Activated naive CD8-positive, alpha-beta T cell treated with anti-CD3 and anti-CD28 coated beads, Interleukin-2, amount 10 ng/mL, durations not matched to agents 7 days and 5 days (primary cell): Measurements from ENCODE around the gene ITPR2. TPM values are rescaled to one million over a fixed set of nuclear protein-coding genes. Genes with fewer than 3 reads are reported as not detected.

ENCODE experiments used
- ATAC-seq: fragments of 150-1000 bp; cut with Tn5 transposase; one replicate; pipeline ENCODE4 v1.10.0; 2021; ENCODE audit warnings: low read depth, moderate library complexity
- POLR2A ChIA-PET: fragments of 350-600 bp; sonication (Branson Sonifier 250); formaldehyde crosslinking; loops from one replicate; lab custom pipeline; 2021; ENCODE audit warnings: antibody characterized with exemption; lab: Charles Lee
- DNase-seq: peaks from one replicate; pipeline ENCODE4 v3.0.0; 2021
- H3K27ac Mint-ChIP-seq: one replicate; pipeline ENCODE4 v1.8.0; 2022; ENCODE audit warnings: mild to moderate bottlenecking, mixed read lengths
- H3K27me3 Mint-ChIP-seq: one replicate; pipeline ENCODE4 v1.8.0; 2022; ENCODE audit warnings: mild to moderate bottlenecking, moderate library complexity, mixed read lengths
- H3K36me3 Mint-ChIP-seq: one replicate; pipeline ENCODE4 v1.8.0; 2021; ENCODE audit warnings: mild to moderate bottlenecking, mixed read lengths
- H3K4me1 Mint-ChIP-seq: one replicate; pipeline ENCODE4 v1.8.0; 2021; ENCODE audit warnings: mixed read lengths
- H3K4me3 Mint-ChIP-seq: one replicate; pipeline ENCODE4 v1.8.0; 2022; ENCODE audit warnings: mild to moderate bottlenecking, moderate library complexity, mixed read lengths
- H3K9me3 Mint-ChIP-seq: one replicate; pipeline ENCODE4 v1.8.0; 2021; ENCODE audit warnings: mixed read lengths
- total RNA-seq, 2 experiments: library from RNA; stranded (reverse); gene quantifications; one replicate each; pipeline ENCODE4 v1.2.3, GENCODE V29; 2021

The ITPR2 gene
- 10 to 100 TPM; 43.3 to 43.5 TPM for total RNA-seq

- Mint-ChIP-seq H3K4me1 (peaks cover 30% of the 10 kb centered on the region), H3K27ac (peak within 1 kb of the TSS; percentile 98), H3K4me3 (peak within 1 kb of the TSS; percentile 99), H3K36me3 (peaks cover 9% of the 10 kb centered on the region), H3K9me3 (no peaks in the 10 kb centered on the region), H3K27me3 (no peaks in the 10 kb centered on the region)
- POLR2A ChIA-PET = interaction anchor here (0.5 to 2.6 kb wide), 20 partner anchors 9 to 711 kb away, joined by 3 to 10 read pairs (median 4); partner anchors contain the start of genes FGFR1OP2, MED21 and TM7SF3
- DNase-seq = peak; percentile 94
- ATAC-seq = peak; percentile 85
Measured at GRCh38 chr12:26832822-26833742, at the start of gene ITPR2. ITPR2 (minus strand) TSS chr12:26833194; CDS start chr12:26832781, 413 bp downstream.

- ATAC-seq (no peak), DNase-seq (no peak)
- Mint-ChIP-seq H3K27me3 (peaks cover 4% of the 10 kb centered on the region), H3K4me1 (peaks cover 11% of the 10 kb centered on the region), H3K36me3 (no peaks in the 10 kb centered on the region), H3K27ac (no peak overlapping the region), H3K9me3 (no peaks in the 10 kb centered on the region), H3K4me3 (no peak overlapping the region)
- POLR2A ChIA-PET = no interaction called here
Measured at GRCh38 chr12:26880625-26881024, 47.6 kb upstream of the ITPR2 start.

GRCh38 chr12:26878661-26879119, 45.7 kb upstream of the ITPR2 start:
- Mint-ChIP-seq H3K4me1 (peaks cover 2% of the 10 kb centered on the region), H3K27me3 (peaks cover 4% of the 10 kb centered on the region), H3K36me3 (no peaks in the 10 kb centered on the region), H3K9me3 (no peaks in the 10 kb centered on the region), H3K4me3 (no peak overlapping the region), H3K27ac (no peak overlapping the region)
- POLR2A ChIA-PET = no interaction called here
- ATAC-seq (no peak), DNase-seq (no peak)

DNA sequence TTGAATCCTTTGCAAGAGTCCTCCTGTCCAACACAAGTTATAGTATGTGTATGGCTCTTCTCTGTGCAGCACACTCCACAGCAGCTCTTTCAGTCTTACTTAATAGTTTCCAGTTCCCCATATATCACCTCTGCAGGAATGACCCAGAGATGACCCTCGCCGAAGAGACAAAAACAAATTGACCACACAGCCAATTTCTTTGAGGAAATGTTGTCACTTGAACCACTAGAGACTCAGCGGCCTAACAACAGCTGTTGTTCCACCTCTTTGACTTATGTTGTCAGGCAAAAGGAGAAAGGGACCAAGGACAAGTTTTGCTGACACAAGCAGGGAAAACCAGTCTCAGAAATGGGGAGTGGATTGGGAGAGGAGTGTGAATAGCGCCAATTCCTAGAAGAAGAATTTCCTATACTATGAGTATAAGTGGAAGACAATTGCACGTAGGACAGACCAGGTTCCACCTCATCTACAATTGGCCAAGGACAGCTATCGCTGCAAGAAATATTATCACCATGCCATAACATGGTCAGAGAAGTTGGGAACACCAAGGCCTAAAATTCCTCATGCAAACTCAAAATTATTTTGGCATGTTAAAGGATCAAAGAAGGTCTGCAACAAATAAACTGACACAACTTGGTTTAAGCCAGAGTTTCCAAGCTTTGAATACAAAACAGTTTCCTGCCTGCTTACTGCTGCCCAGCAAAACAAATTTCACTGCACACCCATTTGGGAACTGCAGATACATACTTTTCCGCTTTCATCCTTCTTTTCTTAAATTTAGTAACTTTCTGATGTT, 41.7 kb upstream of the ITPR2 start:
- DNase-seq = no peak
- H3K4me1 Mint-ChIP-seq = peaks cover 11% of the 10 kb centered on the region
- no peak for ATAC-seq
- H3K9me3 Mint-ChIP-seq = no peaks in the 10 kb centered on the region
- no peak overlapping the region for H3K27ac Mint-ChIP-seq
- no peaks in the 10 kb centered on the region for H3K36me3 Mint-ChIP-seq
- POLR2A ChIA-PET = no interaction called here
- H3K27me3 Mint-ChIP-seq = peaks cover 2% of the 10 kb centered on the region
- H3K4me3 Mint-ChIP-seq = no peak overlapping the region

GRCh38 chr12:26872625-26873024, 39.6 kb upstream of the ITPR2 start:
- H3K4me3 Mint-ChIP-seq = no peak overlapping the region
- ATAC-seq (no peak), DNase-seq (no peak)
- no peak overlapping the region for H3K27ac Mint-ChIP-seq
- no peaks in the 10 kb centered on the region for H3K9me3 Mint-ChIP-seq
- H3K36me3 Mint-ChIP-seq = peaks cover under 1% of the 10 kb centered on the region
- peaks cover 15% of the 10 kb centered on the region for H3K4me1 Mint-ChIP-seq
- POLR2A ChIA-PET = no interaction called here
- H3K27me3 Mint-ChIP-seq = peaks cover 2% of the 10 kb centered on the region

GRCh38 chr12:26871985-26872384, 39.0 kb upstream of the ITPR2 start:
- H3K36me3 Mint-ChIP-seq = peaks cover 2% of the 10 kb centered on the region
- peaks cover 21% of the 10 kb centered on the region for H3K4me1 Mint-ChIP-seq
- no peak overlapping the region for H3K27ac Mint-ChIP-seq
- ATAC-seq (no peak), DNase-seq (no peak)
- H3K9me3 Mint-ChIP-seq = no peaks in the 10 kb centered on the region
- H3K27me3 Mint-ChIP-seq = peaks cover 2% of the 10 kb centered on the region
- H3K4me3 Mint-ChIP-seq = no peak overlapping the region
- POLR2A ChIA-PET = no interaction called here

DNA sequence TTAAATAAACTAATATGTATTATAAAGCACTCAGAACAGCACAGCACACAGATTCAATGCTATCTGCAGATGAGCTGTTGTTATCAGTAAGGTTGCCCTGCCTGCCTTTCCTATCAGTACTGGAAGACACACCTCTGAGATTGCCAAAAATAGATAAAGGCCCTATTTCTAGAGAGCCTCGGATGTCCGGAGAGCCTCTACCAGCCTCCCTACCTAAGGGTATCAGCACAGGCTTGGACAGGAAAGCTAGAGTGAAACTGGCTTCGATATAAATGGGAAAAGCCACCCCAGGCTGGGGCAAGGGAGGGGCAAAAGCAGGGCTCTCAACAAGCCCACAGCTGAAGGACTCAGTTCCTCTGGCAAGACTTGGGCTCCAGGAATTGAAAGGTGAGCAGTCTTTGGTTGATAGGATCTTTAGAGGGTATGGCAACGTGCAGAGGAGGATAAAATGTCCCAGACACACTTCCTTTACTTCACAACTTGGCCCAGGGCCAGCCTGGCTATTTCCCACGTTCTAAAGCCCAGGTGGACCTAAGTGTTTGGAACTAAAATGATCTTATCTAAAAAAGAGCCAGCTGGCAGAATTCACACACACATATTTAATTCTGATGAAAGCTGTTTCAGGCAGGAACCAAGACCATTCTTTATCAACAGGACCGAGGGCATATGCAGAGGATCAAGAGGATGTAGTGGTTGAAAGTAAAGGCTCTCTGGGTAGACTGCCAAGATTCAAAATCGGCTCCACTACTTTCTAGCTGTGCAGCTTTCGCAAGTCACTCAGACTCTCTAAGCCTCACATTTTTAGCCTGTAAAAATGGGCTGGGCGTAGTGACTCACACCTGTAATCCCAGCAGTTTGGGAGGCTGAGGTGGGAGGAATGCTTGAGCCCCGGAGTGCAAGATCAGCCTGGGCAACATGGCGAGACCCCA, 37.8 kb upstream of the ITPR2 start:
- DNase-seq (no peak), ATAC-seq (no peak)
- POLR2A ChIA-PET = no interaction called here
- H3K27ac Mint-ChIP-seq = no peak overlapping the region
- peaks cover 2% of the 10 kb centered on the region for H3K36me3 Mint-ChIP-seq
- peaks cover 23% of the 10 kb centered on the region for H3K4me1 Mint-ChIP-seq
- H3K27me3 Mint-ChIP-seq = peaks cover 2% of the 10 kb centered on the region
- no peak overlapping the region for H3K4me3 Mint-ChIP-seq
- no peaks in the 10 kb centered on the region for H3K9me3 Mint-ChIP-seq

DNA sequence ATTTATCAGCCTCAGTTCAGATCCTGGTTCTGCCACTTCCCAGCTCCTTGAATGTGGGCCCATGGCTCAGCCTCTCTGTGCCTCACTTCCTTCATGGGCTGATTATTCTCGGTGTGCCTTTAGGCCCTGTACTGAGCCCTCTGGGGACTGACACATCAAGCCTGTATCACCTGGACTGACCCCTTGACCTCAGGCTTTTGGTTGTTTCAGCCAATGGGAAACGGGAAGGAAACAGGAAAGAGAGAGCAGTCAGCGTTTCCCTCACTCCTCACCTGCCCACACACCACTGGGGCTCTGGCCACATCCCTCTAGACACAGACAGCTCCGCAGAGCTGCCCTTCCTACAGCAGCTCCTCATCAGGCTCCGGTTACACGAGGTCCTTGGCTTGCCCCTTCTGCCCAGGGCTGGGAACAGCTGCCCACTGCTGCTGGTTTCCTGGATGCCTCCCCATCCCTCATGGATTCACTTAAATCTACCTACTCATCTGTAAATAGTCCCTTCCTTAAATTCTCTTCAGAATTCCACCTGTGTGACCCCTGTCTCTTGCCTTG, 37.0 kb upstream of the ITPR2 start:
- POLR2A ChIA-PET = no interaction called here
- DNase-seq (no peak), ATAC-seq (peak; percentile 32)
- Mint-ChIP-seq H3K4me3 (no peak overlapping the region), H3K27me3 (peaks cover 6% of the 10 kb centered on the region), H3K9me3 (no peaks in the 10 kb centered on the region), H3K4me1 (peaks cover 26% of the 10 kb centered on the region), H3K36me3 (peaks cover 2% of the 10 kb centered on the region), H3K27ac (no peak overlapping the region)

- peaks cover 4% of the 10 kb centered on the region for H3K36me3 Mint-ChIP-seq
- ATAC-seq = no peak
- peaks cover 6% of the 10 kb centered on the region for H3K27me3 Mint-ChIP-seq
- no peak overlapping the region for H3K4me3 Mint-ChIP-seq
- POLR2A ChIA-PET = interaction anchor here (1.1 kb wide), 1 partner anchor 36 kb away, joined by 4 read pairs; the partner anchor contains the start of gene ITPR2
- H3K27ac Mint-ChIP-seq = no peak overlapping the region
- H3K9me3 Mint-ChIP-seq = no peaks in the 10 kb centered on the region
- DNase-seq = no peak
- peaks cover 27% of the 10 kb centered on the region for H3K4me1 Mint-ChIP-seq
Measured at GRCh38 chr12:26869104-26869494, 36.1 kb upstream of the ITPR2 start.

- ATAC-seq = no peak
- Mint-ChIP-seq H3K4me3 (no peak overlapping the region), H3K27ac (no peak overlapping the region), H3K4me1 (peaks cover 27% of the 10 kb centered on the region), H3K36me3 (peaks cover 4% of the 10 kb centered on the region), H3K9me3 (no peaks in the 10 kb centered on the region), H3K27me3 (peaks cover 5% of the 10 kb centered on the region)
- no peak for DNase-seq
- POLR2A ChIA-PET = interaction anchor here (1.1 kb wide), 1 partner anchor 36 kb away, joined by 4 read pairs; the partner anchor contains the start of gene ITPR2
Measured at GRCh38 chr12:26868447-26869103, 35.6 kb upstream of the ITPR2 start.

GRCh38 chr12:26867080-26867479, 34.1 kb upstream of the ITPR2 start:
- H3K4me1 Mint-ChIP-seq = peaks cover 27% of the 10 kb centered on the region

GRCh38 chr12:26863515-26863914, 30.5 kb upstream of the ITPR2 start:
- POLR2A ChIA-PET = interaction anchor here (0.6 kb wide), 1 partner anchor 31 kb away, joined by 3 read pairs; no protein-coding TSS in a partner anchor
- DNase-seq = no peak
- no peak for ATAC-seq
- Mint-ChIP-seq H3K36me3 (peaks cover 5% of the 10 kb centered on the region), H3K4me3 (no peak overlapping the region), H3K9me3 (no peaks in the 10 kb centered on the region), H3K27ac (no peak overlapping the region), H3K4me1 (peaks cover 16% of the 10 kb centered on the region), H3K27me3 (peaks cover 28% of the 10 kb centered on the region)

More at GRCh38 chr12:26867080-26867479, 34.1 kb upstream of the ITPR2 start:
- POLR2A ChIA-PET = no interaction called here
- peak overlapping the region; percentile 48 for H3K4me3 Mint-ChIP-seq
- H3K27ac Mint-ChIP-seq = peak overlapping the region; percentile 44
- H3K36me3 Mint-ChIP-seq = peaks cover 5% of the 10 kb centered on the region
- no peaks in the 10 kb centered on the region for H3K9me3 Mint-ChIP-seq
- H3K27me3 Mint-ChIP-seq = peaks cover 15% of the 10 kb centered on the region
- ATAC-seq = peak; percentile 72
- no peak for DNase-seq
